Gastrocnemius medialis (tissue), 4 donors: ENCODE results near the gene ARID5A.

Experiments used
- POLR2A ChIP-seq, 2 donors: fragments of 450-650 bp; IDR thresholded peaks; one replicate each; pipeline ENCODE4 v1.6.1; 2017; ENCODE audit warnings: antibody characterized with exemption in 2 of 2, mild to moderate bottlenecking in 2 of 2, moderate library complexity in 2 of 2
- TF ChIP-seq, protein P1 (sequence below), 5 experiments: fragments of 450-650 bp in 3 of 5; fragments of 200-600 bp in 2 of 5; sonication (generic) in 2 of 5; IDR thresholded peaks in 4 of 5; conservative IDR thresholded peaks in 1 of 5; 1 replicate in 4 of 5; 2 replicates in 1 of 5; pipeline ENCODE4 v1.5.1; 2016 to 2019; ENCODE audit warnings: antibody characterized with exemption in 5 of 5, mild to moderate bottlenecking in 3 of 5, moderate library complexity in 3 of 5

DNA sequence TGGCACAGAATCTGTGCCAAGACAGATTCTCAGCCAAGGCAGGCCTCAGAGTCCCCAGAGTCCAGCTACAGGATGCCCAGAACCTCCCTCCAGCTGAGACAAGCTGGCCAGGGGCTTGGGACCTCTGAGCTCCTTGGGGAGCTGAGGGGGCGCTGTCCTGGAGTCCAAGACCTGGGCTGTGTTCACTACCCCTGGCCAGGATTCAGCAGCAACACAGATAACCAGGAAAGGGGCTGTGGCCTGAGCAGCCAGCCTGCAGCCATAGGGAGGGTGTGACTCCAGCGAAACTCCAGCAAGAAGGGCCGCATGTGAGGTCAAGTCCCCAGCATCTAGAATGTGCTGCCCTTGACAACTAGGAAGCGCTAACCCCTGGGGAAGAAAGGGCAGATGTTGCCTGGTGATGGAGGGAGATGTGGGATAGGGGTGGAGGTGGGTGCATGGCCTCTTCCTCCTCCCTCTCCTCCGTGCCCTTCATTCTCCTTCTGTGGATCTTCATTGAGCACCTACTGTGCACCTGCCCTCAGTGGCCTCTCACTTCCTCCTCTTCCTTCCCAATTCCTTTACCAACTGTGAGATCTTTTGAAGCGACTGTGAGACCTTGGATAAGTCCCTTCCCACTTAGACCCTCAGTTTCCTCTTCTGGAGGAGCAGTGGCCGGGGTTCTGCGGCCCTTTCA is 7.7 kb upstream of the ARID5A start:
- TF ChIP-seq, protein P1, sequence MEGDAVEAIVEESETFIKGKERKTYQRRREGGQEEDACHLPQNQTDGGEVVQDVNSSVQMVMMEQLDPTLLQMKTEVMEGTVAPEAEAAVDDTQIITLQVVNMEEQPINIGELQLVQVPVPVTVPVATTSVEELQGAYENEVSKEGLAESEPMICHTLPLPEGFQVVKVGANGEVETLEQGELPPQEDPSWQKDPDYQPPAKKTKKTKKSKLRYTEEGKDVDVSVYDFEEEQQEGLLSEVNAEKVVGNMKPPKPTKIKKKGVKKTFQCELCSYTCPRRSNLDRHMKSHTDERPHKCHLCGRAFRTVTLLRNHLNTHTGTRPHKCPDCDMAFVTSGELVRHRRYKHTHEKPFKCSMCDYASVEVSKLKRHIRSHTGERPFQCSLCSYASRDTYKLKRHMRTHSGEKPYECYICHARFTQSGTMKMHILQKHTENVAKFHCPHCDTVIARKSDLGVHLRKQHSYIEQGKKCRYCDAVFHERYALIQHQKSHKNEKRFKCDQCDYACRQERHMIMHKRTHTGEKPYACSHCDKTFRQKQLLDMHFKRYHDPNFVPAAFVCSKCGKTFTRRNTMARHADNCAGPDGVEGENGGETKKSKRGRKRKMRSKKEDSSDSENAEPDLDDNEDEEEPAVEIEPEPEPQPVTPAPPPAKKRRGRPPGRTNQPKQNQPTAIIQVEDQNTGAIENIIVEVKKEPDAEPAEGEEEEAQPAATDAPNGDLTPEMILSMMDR (IDR thresholded peaks at IDR 0.05 in 4 of 5, conservative IDR thresholded peaks at IDR 0.05 in 1 of 5) = no peak
- TF ChIP-seq POLR2A (IDR thresholded peaks at IDR 0.05) = no peak
